Endodermal cell (in vitro differentiated cells): Measurements from ENCODE around the gene ISOC2. TPM values are rescaled to one million over a fixed set of nuclear protein-coding genes. Genes with fewer than 3 reads are reported as not detected.
A peak's percentile ranks its signal among the peaks of the same experiment; 100 is the strongest.

Source experiments
- DNase-seq: peaks from one replicate; pipeline ENCODE4 v3.0.0-alpha.2; 2017
- H3K27ac ChIP-seq: 2 replicates; pipeline ENCODE4 v1.5.1; 2013; ENCODE audit warnings: mild to moderate bottlenecking, low read depth, low read length, moderate library complexity
- H3K27me3 ChIP-seq: 2 replicates; pipeline ENCODE4 v1.6.1; 2013; ENCODE audit warnings: mild to moderate bottlenecking, low read length, moderate library complexity; ENCODE audit not compliant: insufficient read depth, control insufficient read depth, poor library complexity, severe bottlenecking
- H3K36me3 ChIP-seq: 2 replicates; pipeline ENCODE4 v1.7.0; 2013; ENCODE audit warnings: mild to moderate bottlenecking, low read length, moderate library complexity; ENCODE audit not compliant: control insufficient read depth, insufficient read depth
- H3K4me1 ChIP-seq: one replicate; pipeline ENCODE4 v1.7.0; 2013; ENCODE audit warnings: low read length; ENCODE audit not compliant: control insufficient read depth, insufficient read depth
- H3K4me3 ChIP-seq: 2 replicates; pipeline ENCODE4 v1.5.1; 2013; ENCODE audit warnings: mild to moderate bottlenecking, low read length, moderate library complexity
- H3K9ac ChIP-seq: 2 replicates; pipeline ENCODE4 v1.6.1; 2013; ENCODE audit warnings: mild to moderate bottlenecking, low read length, moderate library complexity; ENCODE audit not compliant: poor library complexity, severe bottlenecking; ENCODE audit errors: extremely low read depth
- H3K9me3 ChIP-seq: 2 replicates; pipeline ENCODE4 v1.6.1; 2013; ENCODE audit warnings: mild to moderate bottlenecking, low read length, moderate library complexity; ENCODE audit not compliant: control insufficient read depth
- H3K27ac Mint-ChIP-seq: 2 replicates; pipeline ENCODE4 v1.8.0; 2020; ENCODE audit warnings: mixed read lengths
- H3K27me3 Mint-ChIP-seq: 2 replicates; pipeline ENCODE4 v1.8.0; 2021; ENCODE audit warnings: mild to moderate bottlenecking, mixed read lengths; ENCODE audit not compliant: insufficient read depth
- H3K36me3 Mint-ChIP-seq: 2 replicates; pipeline ENCODE4 v1.8.0; 2020; ENCODE audit warnings: low read depth, mixed read lengths
- H3K4me1 Mint-ChIP-seq: 2 replicates; pipeline ENCODE4 v1.8.0; 2020; ENCODE audit warnings: mixed read lengths
- H3K4me3 Mint-ChIP-seq: 2 replicates; pipeline ENCODE4 v1.8.0; 2020; ENCODE audit warnings: mild to moderate bottlenecking, moderate library complexity, mixed read lengths
- H3K9me3 Mint-ChIP-seq: 2 replicates; pipeline ENCODE4 v1.8.0; 2020; ENCODE audit warnings: mild to moderate bottlenecking, mixed read lengths
- WGBS, 2 experiments: methylation state at CpG; one replicate each; pipeline versions ENCODE4 v1.1.5 to v1.1.7; 2013; ENCODE audit warnings: missing lambda C conversion rate in 2 of 2, mixed read lengths in 1 of 2; ENCODE audit not compliant: insufficient coverage in 1 of 2, insufficient read length in 1 of 2; 5-methylcytosine and 5-hydroxymethylcytosine counted together
- total RNA-seq, 2 donors: library from RNA; stranded (reverse); fragmentation: NEBNext Ultra II Directional in 1 of 2; extraction: Animal tissue kit (Norgen Biotek cat#: 25700) in 1 of 2; gene quantifications; 2 replicates in 1 of 2; 3 replicates in 1 of 2; pipeline ENCODE4 v1.2.1, GENCODE V29; 2021
- TF ChIP-seq, protein P1 (sequence below): fragments of 200-600 bp; sonication (generic); conservative IDR thresholded peaks from 2 replicates; pipeline ENCODE4 v1.5.0; 2021; ENCODE audit warnings: antibody characterized with exemption, mild to moderate bottlenecking

The ISOC2 gene
- total RNA-seq, 2 donors from 2014 or later = 35.9 to 39.2 TPM

DNA sequence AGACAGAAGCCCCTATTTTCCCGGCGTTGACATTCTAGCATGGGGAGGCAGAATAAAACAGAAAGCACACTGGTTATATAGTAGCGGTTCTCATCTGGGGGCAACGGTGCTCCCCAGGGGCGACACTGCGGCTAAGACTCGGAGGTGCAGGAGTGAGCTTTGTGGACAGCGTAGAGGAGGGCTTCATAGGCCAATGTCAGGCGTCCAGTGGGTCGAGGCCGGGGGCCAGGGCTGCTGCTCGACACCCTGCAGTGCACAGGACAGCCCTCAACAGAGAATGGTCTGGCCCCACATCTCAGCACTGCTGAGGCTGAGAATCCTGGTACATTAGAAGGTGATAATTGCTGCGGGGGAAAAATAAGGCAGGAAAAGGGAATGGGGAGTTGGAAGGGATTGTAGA lies 16.5 kb upstream of the ISOC2 start:
- peak overlapping the region; percentile 95 for H3K4me3 ChIP-seq
- peak overlapping the region; percentile 8 for H3K27ac Mint-ChIP-seq

DNA sequence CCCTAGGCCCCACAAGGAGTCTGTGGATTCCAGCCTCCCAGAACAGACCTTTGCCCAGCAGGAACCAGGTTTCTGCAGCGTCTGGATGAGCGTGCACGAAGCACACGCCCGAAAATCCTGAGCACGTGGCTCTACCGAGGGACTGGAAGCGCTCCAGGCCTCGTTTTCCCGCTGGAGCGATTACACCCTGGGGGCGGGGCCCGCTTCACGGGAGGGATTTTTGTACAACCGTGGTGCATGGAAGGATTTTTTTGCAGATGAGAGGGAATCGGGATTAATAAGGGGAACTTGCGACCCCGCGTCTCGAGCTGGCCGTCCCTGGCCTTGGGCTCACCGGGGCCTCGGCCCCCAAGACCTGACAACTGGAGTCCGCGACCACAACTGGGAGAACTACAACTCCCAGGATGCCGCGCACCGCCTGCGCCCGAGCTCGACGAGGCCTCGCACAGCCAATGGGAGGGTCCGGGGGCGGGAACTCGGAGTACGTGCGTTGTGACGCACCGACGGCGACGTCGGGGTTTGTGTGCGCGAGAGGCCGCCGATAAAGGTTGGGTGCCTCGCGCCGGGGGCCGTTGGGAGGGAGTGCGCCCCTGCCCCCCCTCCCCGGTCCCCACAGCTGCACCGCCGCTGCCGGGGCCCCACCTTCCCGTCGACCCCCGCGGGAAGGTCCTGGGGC lies 14.8 kb upstream of the ISOC2 start, which contains the start of gene ZNF628:
TSS of gene ZNF628 (plus strand) at position 518 of the 676 bp plus-strand sequence. CDS start 3,294 bp downstream, outside the sequence.
- Mint-ChIP-seq H3K4me1 (peaks cover 17% of the 10 kb centered on the region), H3K27ac (peak within 1 kb of the TSS; percentile 95), H3K4me3 (peak within 1 kb of the TSS; percentile 76), H3K36me3 (peaks cover 7% of the 10 kb centered on the region), H3K9me3 (no peaks in the 10 kb centered on the region), H3K27me3 (no peaks in the 10 kb centered on the region)
- H3K4me3 ChIP-seq = peak within 1 kb of the TSS; percentile 95
- WGBS, 2 experiments = 0 to 3% methylated on average over 5 to 52 of the region's 61 CpGs
- H3K4me1 ChIP-seq = no peaks in the 10 kb centered on the region
- TF ChIP-seq, protein P1, sequence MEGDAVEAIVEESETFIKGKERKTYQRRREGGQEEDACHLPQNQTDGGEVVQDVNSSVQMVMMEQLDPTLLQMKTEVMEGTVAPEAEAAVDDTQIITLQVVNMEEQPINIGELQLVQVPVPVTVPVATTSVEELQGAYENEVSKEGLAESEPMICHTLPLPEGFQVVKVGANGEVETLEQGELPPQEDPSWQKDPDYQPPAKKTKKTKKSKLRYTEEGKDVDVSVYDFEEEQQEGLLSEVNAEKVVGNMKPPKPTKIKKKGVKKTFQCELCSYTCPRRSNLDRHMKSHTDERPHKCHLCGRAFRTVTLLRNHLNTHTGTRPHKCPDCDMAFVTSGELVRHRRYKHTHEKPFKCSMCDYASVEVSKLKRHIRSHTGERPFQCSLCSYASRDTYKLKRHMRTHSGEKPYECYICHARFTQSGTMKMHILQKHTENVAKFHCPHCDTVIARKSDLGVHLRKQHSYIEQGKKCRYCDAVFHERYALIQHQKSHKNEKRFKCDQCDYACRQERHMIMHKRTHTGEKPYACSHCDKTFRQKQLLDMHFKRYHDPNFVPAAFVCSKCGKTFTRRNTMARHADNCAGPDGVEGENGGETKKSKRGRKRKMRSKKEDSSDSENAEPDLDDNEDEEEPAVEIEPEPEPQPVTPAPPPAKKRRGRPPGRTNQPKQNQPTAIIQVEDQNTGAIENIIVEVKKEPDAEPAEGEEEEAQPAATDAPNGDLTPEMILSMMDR = no peak
- peak within 1 kb of the TSS; percentile 76 for H3K27ac ChIP-seq
- no peaks in the 10 kb centered on the region for H3K27me3 ChIP-seq
- peak; percentile 99 for DNase-seq
- H3K36me3 ChIP-seq = peaks cover 5% of the 10 kb centered on the region
- no peaks in the 10 kb centered on the region for H3K9me3 ChIP-seq
- H3K9ac ChIP-seq = peak within 1 kb of the TSS; percentile 30

More for the DNA sequence above, 16.5 kb upstream of the ISOC2 start:
- no peaks in the 10 kb centered on the region for H3K27me3 Mint-ChIP-seq
- 89 to 90% methylated on average over 13 of the region's 13 CpGs for WGBS, 2 experiments
- peak overlapping the region; percentile 76 for H3K4me3 Mint-ChIP-seq
- H3K9ac ChIP-seq = no peak overlapping the region
- H3K36me3 Mint-ChIP-seq = peaks cover 7% of the 10 kb centered on the region
- H3K9me3 ChIP-seq = no peaks in the 10 kb centered on the region
- no peaks in the 10 kb centered on the region for H3K27me3 ChIP-seq
- H3K4me1 Mint-ChIP-seq = peaks cover 17% of the 10 kb centered on the region
- H3K36me3 ChIP-seq = peaks cover 5% of the 10 kb centered on the region
- TF ChIP-seq, protein P1 = no peak
- no peak for DNase-seq
- H3K9me3 Mint-ChIP-seq = no peaks in the 10 kb centered on the region
- no peaks in the 10 kb centered on the region for H3K4me1 ChIP-seq
- H3K27ac ChIP-seq = no peak overlapping the region

DNA sequence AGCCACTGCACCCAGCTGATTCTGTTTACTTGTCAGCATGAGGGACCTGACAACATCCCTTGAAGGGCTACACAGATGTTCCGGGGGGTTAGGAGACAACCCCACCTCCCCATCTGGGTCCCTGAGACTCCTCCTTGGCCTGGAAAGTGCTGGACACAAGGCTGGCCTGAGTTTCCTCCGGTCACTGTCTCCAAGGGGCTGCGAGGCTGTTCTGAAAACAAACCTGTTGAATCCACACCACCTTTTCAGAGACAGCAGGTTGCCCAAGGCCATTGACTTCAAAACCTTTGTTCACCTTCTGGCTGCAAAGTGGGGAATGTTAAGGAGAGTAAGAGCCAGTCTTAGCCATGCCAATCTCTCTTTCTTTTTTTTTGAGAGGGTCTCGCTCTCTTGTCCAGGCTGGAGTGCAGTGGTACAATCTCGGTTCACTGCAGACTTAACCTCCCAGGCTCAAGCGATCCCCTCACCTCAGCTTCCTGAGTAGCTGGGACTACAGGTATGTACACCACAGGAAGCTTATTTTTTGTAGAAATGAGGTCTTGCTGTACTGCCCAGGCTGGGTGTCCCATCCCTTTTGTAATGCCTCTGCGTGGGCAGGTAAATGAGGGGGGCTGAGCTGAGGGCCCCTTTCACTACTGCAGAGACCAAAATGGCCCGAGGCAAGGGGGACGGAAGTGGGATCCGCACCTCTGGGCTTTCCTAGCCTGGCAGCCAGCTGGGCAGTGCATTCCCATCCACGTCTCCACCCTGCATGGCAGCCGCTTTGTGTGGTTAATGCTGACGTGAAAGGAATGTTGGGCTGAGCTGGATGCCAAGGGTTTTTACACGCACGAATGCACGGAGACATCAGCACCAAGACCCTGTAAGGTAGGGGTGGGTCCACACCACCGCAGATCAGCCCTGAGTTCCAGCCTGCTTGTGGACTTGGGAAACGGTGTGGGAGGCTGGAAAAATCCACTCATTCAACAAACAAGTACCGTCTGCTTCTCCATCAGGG lies 13.1 kb upstream of the ISOC2 start:
- WGBS, 2 experiments = 91 to 92% methylated on average over 16 to 19 of the region's 19 CpGs
- Histone ChIP-seq H3K9ac (no peak overlapping the region), H3K4me1 (no peaks in the 10 kb centered on the region), H3K27ac (no peak overlapping the region), H3K36me3 (no peaks in the 10 kb centered on the region), H3K4me3 (no peak overlapping the region), H3K27me3 (no peaks in the 10 kb centered on the region), H3K9me3 (no peaks in the 10 kb centered on the region)
- no peak overlapping the region for H3K4me3 Mint-ChIP-seq
- TF ChIP-seq, protein P1 = no peak
- H3K27me3 Mint-ChIP-seq = no peaks in the 10 kb centered on the region
- no peak overlapping the region for H3K27ac Mint-ChIP-seq
- peaks cover 17% of the 10 kb centered on the region for H3K4me1 Mint-ChIP-seq
- peaks cover 3% of the 10 kb centered on the region for H3K36me3 Mint-ChIP-seq
- peak; percentile 61 for DNase-seq
- no peaks in the 10 kb centered on the region for H3K9me3 Mint-ChIP-seq
